HG03097 (cell line): ENCODE results near the gene DNAJC3.
"Not testable (repeated sequence)": the region's sequence is repeated elsewhere in the genome, so short reads cannot be mapped to it uniquely, and the experiment has no call there.

Experiments
- ATAC-seq: cut with Tn5 transposase; IDR thresholded peaks from one replicate; pipeline ENCODE4 v1.9.1; 2021; ENCODE audit not compliant: unreplicated experiment, low FRiP score

The DNAJC3 gene

DNA sequence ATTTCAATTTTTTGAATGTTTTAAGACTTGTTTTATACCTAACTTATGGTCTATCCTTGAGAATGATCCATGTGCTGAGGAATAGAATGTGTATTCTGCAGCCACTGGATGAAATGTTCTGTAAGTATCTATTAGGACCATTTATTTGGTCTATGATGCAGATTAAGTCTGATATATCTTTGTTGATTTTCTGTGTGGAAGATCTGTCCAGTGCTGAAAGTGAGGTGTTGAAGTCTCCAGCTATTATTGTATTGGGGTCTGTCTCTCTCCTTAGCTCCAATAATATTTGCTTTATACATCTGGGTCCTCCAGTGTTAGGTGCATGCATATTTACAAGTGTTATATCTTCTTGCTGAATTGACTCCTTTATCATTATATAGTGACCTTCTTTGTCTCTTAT, 9.7 kb upstream of the DNAJC3 start:
- not testable (repeated sequence) for ATAC-seq

GRCh38 chr13:95671597-95671996, 5.3 kb upstream of the DNAJC3 start:
- no peak for ATAC-seq

DNA sequence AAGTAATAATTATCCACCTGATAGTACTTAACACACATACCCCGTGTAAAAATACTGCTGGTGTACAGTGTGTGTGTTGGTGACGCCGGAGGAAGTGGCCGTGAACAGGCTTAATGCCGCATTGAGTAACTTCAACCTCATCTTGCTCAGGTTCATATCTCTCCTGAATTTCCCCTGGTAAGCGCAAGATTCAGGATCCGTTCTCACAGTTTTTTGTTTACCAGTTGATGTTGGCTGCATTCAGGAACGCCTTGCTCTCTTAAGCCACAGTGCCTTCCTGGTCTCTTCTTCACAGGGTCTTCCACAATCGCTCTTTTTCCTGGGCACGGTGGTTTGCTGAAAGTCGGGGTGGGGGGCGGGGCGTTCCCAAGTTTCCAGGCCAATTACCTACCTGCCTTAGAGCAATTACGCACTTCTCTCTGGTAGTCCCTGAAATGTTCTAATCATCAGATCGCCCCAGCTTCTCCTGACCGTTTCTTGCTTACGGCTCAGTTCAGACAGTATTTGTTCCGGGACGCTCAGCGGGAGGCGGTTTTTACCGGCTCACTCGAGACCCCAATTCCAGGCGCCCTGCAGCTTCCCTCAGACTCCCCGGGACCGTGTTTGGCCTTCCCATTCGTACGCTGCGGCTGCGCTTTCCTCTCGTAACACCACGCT, 706 bp upstream of the DNAJC3 start:
- ATAC-seq, result no peak

DNA sequence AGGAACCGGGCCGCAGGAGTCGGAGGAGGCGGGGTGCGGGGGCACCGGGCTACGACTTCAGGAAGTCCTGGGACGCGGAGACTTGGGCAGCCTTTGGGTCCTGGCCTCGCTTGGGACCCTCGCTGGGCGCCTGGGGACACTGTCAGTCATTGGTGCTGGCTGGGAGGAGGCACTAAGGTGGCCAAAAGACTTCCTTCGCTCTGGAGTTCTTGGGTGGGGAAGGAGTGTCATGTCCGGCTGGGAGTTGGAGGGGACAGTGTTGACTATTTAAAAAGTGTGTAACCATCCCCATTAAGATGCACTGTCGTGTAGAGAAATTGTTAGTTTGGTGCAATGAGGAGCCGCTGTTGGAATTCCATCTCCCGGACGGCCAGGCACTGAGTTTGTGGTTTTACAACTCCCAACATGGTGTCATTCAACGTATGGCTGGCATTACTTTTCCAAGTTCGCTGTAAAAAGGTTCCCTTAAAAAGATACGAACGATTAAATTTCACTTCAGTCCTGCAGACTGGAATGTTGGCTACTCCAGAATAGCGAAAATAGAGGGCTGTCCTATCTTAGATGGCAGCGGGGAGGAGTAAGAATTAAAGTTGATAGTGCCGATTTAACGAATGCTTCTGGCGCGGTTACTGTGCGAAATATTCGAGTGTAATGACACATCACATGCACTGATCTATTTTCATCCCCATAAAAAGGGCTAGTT, 776 bp downstream of the DNAJC3 start:
- ATAC-seq, result no peak

GRCh38 chr13:95678967-95679366, 2.0 kb downstream of the DNAJC3 start:
- ATAC-seq, result no peak

DNA sequence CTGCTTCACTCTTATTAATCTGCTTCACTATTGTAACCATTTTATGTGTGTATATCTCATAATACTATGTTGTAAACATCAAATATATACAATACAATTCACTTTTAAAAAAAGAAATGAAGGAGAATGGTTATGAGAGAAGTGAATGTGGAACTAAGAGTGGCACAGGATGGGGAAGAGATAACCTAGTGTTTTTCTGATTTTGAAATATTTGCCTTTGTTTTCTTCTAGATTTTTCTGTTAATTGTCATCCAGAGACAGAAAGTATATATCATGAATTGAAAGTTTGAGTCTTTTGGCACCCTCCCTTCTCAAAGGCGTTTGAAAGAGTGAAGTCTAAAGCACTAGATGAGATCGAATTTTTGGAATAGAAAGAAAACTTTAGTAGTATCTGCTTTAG, 2.8 kb downstream of the DNAJC3 start:
- ATAC-seq, result no peak

DNA sequence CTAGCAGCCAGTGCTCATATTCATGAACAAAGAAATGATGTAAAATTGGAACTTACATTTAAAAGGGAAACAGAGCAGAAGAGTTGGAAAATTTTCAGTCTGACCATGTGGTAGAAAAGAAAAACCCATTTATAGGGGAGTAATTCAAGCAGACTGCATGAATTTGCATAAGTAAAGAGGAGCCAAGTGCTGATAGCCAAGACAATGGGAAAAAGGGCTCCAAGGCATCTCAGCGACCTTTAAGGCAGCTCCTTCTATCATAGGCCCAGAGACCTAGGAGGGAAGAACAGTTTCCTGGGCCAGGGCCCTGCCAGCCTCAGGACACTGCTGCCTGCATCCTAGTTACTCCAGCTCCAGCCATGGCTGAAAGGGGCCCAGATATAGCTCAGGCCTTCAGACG, 7.5 kb downstream of the DNAJC3 start:
- no peak for ATAC-seq

GRCh38 chr13:95684960-95685359, 8.0 kb downstream of the DNAJC3 start:
- ATAC-seq, result not testable (repeated sequence)

DNA sequence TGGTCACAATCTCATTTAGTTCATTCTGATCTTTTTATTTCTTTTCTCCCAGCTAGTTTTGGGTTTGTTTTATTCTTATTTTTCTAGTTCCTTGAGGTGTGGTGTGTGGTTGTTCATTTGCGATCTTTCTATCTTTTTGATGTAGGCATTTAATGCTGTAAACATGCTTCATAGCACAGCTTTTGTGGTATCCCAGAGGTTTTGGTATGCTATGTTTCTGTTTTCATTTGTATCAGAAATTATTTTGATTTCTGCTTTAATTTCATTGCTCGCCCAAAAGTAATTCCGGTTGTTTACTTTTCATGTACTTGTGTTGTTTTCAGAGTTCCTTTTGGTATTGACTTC, 12.6 kb downstream of the DNAJC3 start:
- no peak for ATAC-seq

GRCh38 chr13:95690986-95691385, 14.0 kb downstream of the DNAJC3 start:
- not testable (repeated sequence) for ATAC-seq

GRCh38 chr13:95697052-95697680, 20.2 kb downstream of the DNAJC3 start:
- ATAC-seq, result no peak

GRCh38 chr13:95698047-95698749, 21.3 kb downstream of the DNAJC3 start:
- ATAC-seq, result no peak

GRCh38 chr13:95703576-95703975, 26.6 kb downstream of the DNAJC3 start:
- no peak for ATAC-seq

DNA sequence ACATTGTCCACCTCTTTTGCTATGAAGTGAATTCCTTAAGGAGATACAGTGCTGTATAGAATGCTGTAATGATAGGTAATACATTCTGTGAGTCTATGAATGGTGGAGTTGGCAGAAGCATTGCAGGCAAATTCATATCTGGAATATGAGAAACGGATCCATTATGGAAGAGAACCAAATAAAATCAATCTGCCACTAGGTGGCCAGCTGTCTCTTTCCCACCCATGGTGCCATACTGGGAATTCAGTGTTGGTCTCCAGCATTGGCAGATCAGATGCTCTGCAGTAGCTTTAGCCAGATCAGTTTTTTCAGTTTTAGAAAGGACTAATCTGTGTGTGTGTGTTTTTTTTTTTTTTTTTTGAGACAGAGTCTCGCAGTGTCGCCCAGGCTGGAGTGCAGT, 27.6 kb downstream of the DNAJC3 start:
- no peak for ATAC-seq

DNA sequence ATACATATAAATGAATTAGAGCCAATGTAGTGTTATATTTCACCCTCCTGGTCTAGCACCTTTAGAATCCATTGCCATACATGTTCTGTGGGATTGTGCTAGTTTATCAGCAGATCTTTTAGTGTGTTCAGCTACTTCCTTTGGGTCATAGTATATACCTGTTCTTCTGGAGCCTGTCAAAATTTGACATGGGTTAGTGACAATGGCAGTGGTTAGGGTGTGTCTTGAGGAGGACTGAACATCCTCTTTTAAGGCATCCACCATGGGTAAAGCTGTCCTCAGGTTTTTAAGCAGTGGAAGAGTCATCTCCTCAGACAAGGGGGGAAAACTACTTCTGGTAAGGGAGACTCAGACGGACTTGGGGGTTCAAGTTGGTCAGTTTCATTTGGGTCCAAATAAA, 29.4 kb downstream of the DNAJC3 start:
- no peak for ATAC-seq

- ATAC-seq, result no peak
These were observed 30.1 kb downstream of the DNAJC3 start for GRCh38 chr13:95707035-95707434.

DNA sequence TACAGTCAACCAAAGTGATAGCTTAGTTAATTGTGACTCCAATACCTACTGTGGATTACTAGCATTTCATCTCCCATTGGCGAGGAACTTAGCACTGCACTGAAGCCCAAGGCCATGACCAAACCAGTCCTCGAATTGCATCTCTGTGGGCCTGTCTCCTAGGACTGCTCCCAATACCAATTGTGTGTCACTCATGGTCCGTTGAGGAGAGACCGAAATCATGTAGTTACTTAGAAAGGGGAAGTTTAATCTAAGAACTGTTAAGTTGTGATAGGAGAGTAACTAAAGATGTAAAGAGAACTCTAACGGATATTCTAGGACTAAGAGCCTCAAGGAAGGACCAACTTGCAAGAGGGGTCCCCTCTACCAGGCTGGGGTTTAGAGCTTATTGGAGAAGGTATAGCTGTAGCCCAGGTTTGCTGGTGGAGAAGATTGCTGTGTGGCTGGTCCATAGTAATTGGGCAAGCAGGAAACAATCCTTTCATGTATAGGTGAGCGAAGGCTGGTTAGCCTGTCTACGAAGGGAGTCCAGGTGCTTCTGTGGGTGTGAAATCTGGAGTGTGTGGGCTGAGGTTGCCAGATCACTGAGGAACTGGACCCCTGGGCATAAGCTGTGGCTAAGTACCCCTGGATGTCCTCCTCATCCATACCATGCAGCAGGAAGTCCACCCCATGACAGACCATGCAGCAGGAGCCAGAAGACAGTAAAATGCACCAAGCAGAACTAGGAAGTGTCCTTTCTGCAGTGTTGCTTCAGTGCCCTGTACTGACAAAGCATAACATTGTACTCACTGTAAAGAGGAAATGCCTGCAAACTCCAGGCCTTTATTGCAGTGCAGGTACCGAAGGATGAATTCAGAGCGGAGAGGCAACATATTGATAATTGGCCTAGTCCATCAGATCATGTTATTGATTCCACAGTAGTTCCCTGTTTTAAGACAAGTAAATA, 30.8 kb downstream of the DNAJC3 start:
- ATAC-seq, result no peak

- no peak for ATAC-seq
These were observed 31.4 kb downstream of the DNAJC3 start for GRCh38 chr13:95708391-95708774.

GRCh38 chr13:95708811-95709500, 32.0 kb downstream of the DNAJC3 start:
- ATAC-seq, result no peak

- no peak for ATAC-seq
These were observed 33.4 kb downstream of the DNAJC3 start for GRCh38 chr13:95710313-95710712.
